ENCODE measurements around the gene TMPRSS13. TPM values are rescaled to one million over a fixed set of nuclear protein-coding genes. Genes with fewer than 3 reads are reported as not detected.

The TMPRSS13 gene
- total RNA-seq, 2 donors from 2014 or later = 1.2 to 14.7 TPM

GRCh38 chr11:117933475-117933874 is 4.3 kb upstream of the TMPRSS13 start:
- DNase-seq (ENCODE audit: low spot score) = no peak
- Histone ChIP-seq H3K27me3 (replicated peaks; ENCODE audit: insufficient read depth) (no peaks in the 10 kb centered on the region), H3K27ac (no peak overlapping the region), H3K4me1 (replicated peaks) (no peaks in the 10 kb centered on the region), H3K9me3 (no peaks in the 10 kb centered on the region), H3K36me3 (no peaks in the 10 kb centered on the region), H3K4me3 (no peak overlapping the region)
- intact Hi-C loops (cut with DNase I) = no loop called here
- no peak for TF ChIP-seq POLR2A (IDR thresholded peaks at IDR 0.05)
- no peak for TF ChIP-seq CTCF (IDR thresholded peaks at IDR 0.05)
- no peak for TF ChIP-seq POLR2AphosphoS5 (IDR thresholded peaks at IDR 0.05)
- 88% methylated on average over 4 of the region's 4 CpGs for WGBS

GRCh38 chr11:117932947-117933346 is 3.7 kb upstream of the TMPRSS13 start:
- Histone ChIP-seq H3K27me3 (replicated peaks; ENCODE audit: insufficient read depth) (no peaks in the 10 kb centered on the region), H3K36me3 (no peaks in the 10 kb centered on the region), H3K4me3 (no peak overlapping the region), H3K4me1 (replicated peaks) (no peaks in the 10 kb centered on the region), H3K9me3 (no peaks in the 10 kb centered on the region), H3K27ac (no peak overlapping the region)
- TF ChIP-seq CTCF (IDR thresholded peaks at IDR 0.05) = no peak
- no peak for TF ChIP-seq POLR2AphosphoS5 (IDR thresholded peaks at IDR 0.05)
- TF ChIP-seq POLR2A (IDR thresholded peaks at IDR 0.05) = no peak
- WGBS = 74% methylated on average over 3 of the region's 3 CpGs
- no peak for DNase-seq (ENCODE audit: low spot score)
- intact Hi-C loops (cut with DNase I) = no loop called here

- TF ChIP-seq POLR2AphosphoS5 (IDR thresholded peaks at IDR 0.05) (no peak), POLR2A (IDR thresholded peaks at IDR 0.05) (no peak), CTCF (IDR thresholded peaks at IDR 0.05) (no peak)
These were observed 3.2 kb upstream of the TMPRSS13 start for GRCh38 chr11:117932426-117932825.

GRCh38 chr11:117931971-117932370 is 2.8 kb upstream of the TMPRSS13 start:
- 69% methylated on average over 1 of the region's 2 CpGs for WGBS
- Histone ChIP-seq H3K9me3 (no peaks in the 10 kb centered on the region), H3K27ac (no peak overlapping the region), H3K4me3 (no peak overlapping the region), H3K4me1 (replicated peaks) (no peaks in the 10 kb centered on the region), H3K36me3 (no peaks in the 10 kb centered on the region), H3K27me3 (replicated peaks; ENCODE audit: insufficient read depth) (no peaks in the 10 kb centered on the region)
- DNase-seq (ENCODE audit: low spot score) = no peak
- TF ChIP-seq POLR2A (IDR thresholded peaks at IDR 0.05) (no peak), CTCF (IDR thresholded peaks at IDR 0.05) (no peak), POLR2AphosphoS5 (IDR thresholded peaks at IDR 0.05) (no peak)
- intact Hi-C loops (cut with DNase I) = no loop called here

More at GRCh38 chr11:117932426-117932825, 3.2 kb upstream of the TMPRSS13 start:
- WGBS = 95% methylated on average over 6 of the region's 6 CpGs
- H3K4me3 ChIP-seq = no peak overlapping the region
- no peaks in the 10 kb centered on the region for H3K36me3 ChIP-seq
- H3K27ac ChIP-seq = no peak overlapping the region
- no peak for DNase-seq (ENCODE audit: low spot score)
- no peaks in the 10 kb centered on the region for H3K9me3 ChIP-seq
- H3K27me3 ChIP-seq (replicated peaks; ENCODE audit: insufficient read depth) = no peaks in the 10 kb centered on the region
- intact Hi-C loops (cut with DNase I) = no loop called here
- H3K4me1 ChIP-seq (replicated peaks) = no peaks in the 10 kb centered on the region

- H3K27me3 ChIP-seq (replicated peaks; ENCODE audit: insufficient read depth) = no peaks in the 10 kb centered on the region
- H3K27ac ChIP-seq = no peak overlapping the region
- no peak overlapping the region for H3K4me3 ChIP-seq
- 90% methylated on average over 10 of the region's 10 CpGs for WGBS
- DNase-seq (ENCODE audit: low spot score) = no peak
- H3K4me1 ChIP-seq (replicated peaks) = no peaks in the 10 kb centered on the region
- H3K36me3 ChIP-seq = no peaks in the 10 kb centered on the region
- H3K9me3 ChIP-seq = no peaks in the 10 kb centered on the region
- intact Hi-C loops (cut with DNase I) = no loop called here
- TF ChIP-seq CTCF (IDR thresholded peaks at IDR 0.05) (no peak), POLR2A (IDR thresholded peaks at IDR 0.05) (no peak), POLR2AphosphoS5 (IDR thresholded peaks at IDR 0.05) (no peak)
These were observed 2.2 kb upstream of the TMPRSS13 start for GRCh38 chr11:117931331-117931950.
